Gastroesophageal sphincter (tissue), 3 donors: ENCODE measurements around the gene MAP7.

Experiments
- CTCF ChIP-seq, 4 experiments: fragments of 200-600 bp in 2 of 4; fragments of 450-650 bp in 2 of 4; sonication (generic) in 1 of 4; IDR thresholded peaks; one replicate each; pipeline ENCODE4 v1.5.1; 2017 to 2019; ENCODE audit warnings: antibody characterized with exemption in 4 of 4, mild to moderate bottlenecking in 2 of 4, moderate library complexity in 2 of 4
- EP300 ChIP-seq: sonication (generic); formaldehyde crosslinking; IDR thresholded peaks from one replicate; pipeline ENCODE4 v1.6.1; 2017; ENCODE audit warnings: antibody characterized with exemption, mild to moderate bottlenecking
- POLR2A ChIP-seq, 2 donors: fragments of 450-650 bp; IDR thresholded peaks; one replicate each; pipeline ENCODE4 v1.6.1; 2017; ENCODE audit warnings: antibody characterized with exemption in 2 of 2, mild to moderate bottlenecking in 2 of 2, moderate library complexity in 1 of 2

- no peak for TF ChIP-seq EP300
- TF ChIP-seq CTCF (IDR thresholded peaks at IDR 0.05) = no peak
- TF ChIP-seq POLR2A (IDR thresholded peaks at IDR 0.05) = no peak
These were observed 122.9 kb downstream of the MAP7 start for GRCh38 chr6:136427378-136427717.
